Measurements from ENCODE around the gene SLC18A3.
A peak's percentile ranks its signal among the peaks of the same experiment; 100 is the strongest.

SLC18A3 gene

GRCh38 chr10:49613882-49614241 is 3.8 kb downstream of the SLC18A3 start, which contains the start of gene CHAT:
TSS of gene CHAT (plus strand) at chr10:49614037. CDS start at chr10:49614190, 153 bp downstream.
- TF ChIP-seq, protein P1, sequence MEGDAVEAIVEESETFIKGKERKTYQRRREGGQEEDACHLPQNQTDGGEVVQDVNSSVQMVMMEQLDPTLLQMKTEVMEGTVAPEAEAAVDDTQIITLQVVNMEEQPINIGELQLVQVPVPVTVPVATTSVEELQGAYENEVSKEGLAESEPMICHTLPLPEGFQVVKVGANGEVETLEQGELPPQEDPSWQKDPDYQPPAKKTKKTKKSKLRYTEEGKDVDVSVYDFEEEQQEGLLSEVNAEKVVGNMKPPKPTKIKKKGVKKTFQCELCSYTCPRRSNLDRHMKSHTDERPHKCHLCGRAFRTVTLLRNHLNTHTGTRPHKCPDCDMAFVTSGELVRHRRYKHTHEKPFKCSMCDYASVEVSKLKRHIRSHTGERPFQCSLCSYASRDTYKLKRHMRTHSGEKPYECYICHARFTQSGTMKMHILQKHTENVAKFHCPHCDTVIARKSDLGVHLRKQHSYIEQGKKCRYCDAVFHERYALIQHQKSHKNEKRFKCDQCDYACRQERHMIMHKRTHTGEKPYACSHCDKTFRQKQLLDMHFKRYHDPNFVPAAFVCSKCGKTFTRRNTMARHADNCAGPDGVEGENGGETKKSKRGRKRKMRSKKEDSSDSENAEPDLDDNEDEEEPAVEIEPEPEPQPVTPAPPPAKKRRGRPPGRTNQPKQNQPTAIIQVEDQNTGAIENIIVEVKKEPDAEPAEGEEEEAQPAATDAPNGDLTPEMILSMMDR (IDR thresholded peaks at IDR 0.05; ENCODE audit: insufficient read depth, low read length, poor library complexity, severe bottlenecking): no peak
- no peak for DNase-seq (ENCODE audit: extremely low read depth, insufficient read length)
- H3K4me3 ChIP-seq (replicated peaks; ENCODE audit: low read depth, low read length): no peak within 1 kb of the TSS
- peaks cover 7% of the 10 kb centered on the region for H3K27me3 ChIP-seq (replicated peaks; ENCODE audit: control insufficient read depth, insufficient read depth, low read length)
- no peaks in the 10 kb centered on the region for H3K36me3 ChIP-seq (ENCODE audit: control insufficient read depth, insufficient read depth, low read length)

DNA sequence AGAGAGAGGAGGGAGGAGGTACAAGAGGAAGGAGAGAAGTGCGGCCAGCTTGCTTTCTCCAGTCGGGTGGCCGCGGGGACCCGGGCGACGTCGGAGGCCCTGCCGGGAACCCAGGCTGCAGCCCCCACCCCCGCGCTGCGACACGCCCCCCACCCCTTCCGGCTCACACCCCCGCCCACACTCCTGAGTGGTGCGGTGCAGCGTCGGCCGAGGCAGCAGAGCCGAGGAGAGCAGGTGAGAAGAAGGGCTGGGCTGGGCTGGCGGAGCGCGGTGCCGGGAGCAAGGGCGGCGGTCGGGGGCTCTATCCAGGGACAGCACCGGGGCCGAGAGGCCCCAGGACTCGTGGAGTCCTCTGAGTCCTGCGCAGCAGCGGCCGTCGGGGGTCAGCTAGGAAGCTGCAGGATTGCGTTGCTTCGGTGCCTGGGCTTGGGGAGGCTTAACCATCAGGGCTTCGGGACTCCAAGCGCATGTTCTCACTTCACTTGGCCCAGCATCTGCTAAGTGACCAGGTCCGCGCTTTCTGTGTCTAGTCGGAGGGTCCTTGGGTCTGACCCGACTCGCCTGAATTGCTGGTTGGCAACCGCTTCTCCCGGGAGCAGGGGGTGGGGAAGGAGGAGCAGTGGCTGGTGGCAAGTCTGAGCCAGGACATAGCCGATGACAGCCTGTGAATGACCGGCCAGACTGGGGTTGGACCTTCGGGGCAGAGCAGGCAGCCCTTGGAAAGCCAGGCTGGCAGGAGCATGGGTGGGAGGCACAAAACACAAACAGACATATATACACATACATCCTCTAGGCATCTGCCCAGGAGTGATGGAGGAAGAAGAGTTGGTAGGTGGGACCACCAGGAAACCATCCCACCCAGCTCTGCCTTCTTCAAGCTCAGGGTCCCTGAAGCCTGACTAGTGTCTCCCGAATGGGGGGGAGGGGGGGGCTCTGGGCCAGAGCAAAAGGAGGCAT is 4.4 kb downstream of the SLC18A3 start:
- no peak overlapping the region for H3K4me3 ChIP-seq (replicated peaks; ENCODE audit: low read depth, low read length)
- TF ChIP-seq, protein P1 (IDR thresholded peaks at IDR 0.05; ENCODE audit: insufficient read depth, low read length, poor library complexity, severe bottlenecking): no peak
- peaks cover 7% of the 10 kb centered on the region for H3K27me3 ChIP-seq (replicated peaks; ENCODE audit: control insufficient read depth, insufficient read depth, low read length)
- no peak for DNase-seq (ENCODE audit: extremely low read depth, insufficient read length)
- H3K36me3 ChIP-seq (ENCODE audit: control insufficient read depth, insufficient read depth, low read length): no peaks in the 10 kb centered on the region

DNA sequence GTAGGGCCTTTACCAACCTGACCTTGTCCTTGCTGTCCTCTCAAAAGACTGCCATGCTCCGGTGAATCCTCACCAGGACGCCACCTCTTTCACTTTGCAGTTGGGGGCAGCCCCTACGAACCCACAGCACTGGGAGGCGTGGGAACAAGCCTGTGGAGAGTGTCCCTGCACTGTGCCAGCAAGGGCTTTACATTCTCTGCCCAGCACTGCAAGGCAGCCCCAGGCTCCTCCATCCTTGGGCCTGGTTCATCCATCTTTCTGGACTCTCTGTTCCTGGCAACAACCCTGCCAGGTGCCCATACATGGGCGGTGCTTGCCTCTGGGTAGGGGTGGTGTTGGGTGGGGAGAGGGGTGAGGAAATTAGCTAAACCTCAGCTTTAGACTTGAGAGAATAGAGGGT is 5.1 kb downstream of the SLC18A3 start:
- TF ChIP-seq, protein P1 (IDR thresholded peaks at IDR 0.05; ENCODE audit: insufficient read depth, low read length, poor library complexity, severe bottlenecking): no peak
- Histone ChIP-seq H3K4me3 (replicated peaks; ENCODE audit: low read depth, low read length) (no peak overlapping the region), H3K27me3 (replicated peaks; ENCODE audit: control insufficient read depth, insufficient read depth, low read length) (peaks cover 7% of the 10 kb centered on the region), H3K36me3 (ENCODE audit: control insufficient read depth, insufficient read depth, low read length) (no peaks in the 10 kb centered on the region)
- no peak for DNase-seq (ENCODE audit: extremely low read depth, insufficient read length)

GRCh38 chr10:49615721-49616120 is 5.6 kb downstream of the SLC18A3 start:
- Histone ChIP-seq H3K27me3 (replicated peaks; ENCODE audit: control insufficient read depth, insufficient read depth, low read length) (peaks cover 7% of the 10 kb centered on the region), H3K4me3 (replicated peaks; ENCODE audit: low read depth, low read length) (no peak overlapping the region), H3K36me3 (ENCODE audit: control insufficient read depth, insufficient read depth, low read length) (no peaks in the 10 kb centered on the region)
- no peak for DNase-seq (ENCODE audit: extremely low read depth, insufficient read length)
- TF ChIP-seq, protein P1 (IDR thresholded peaks at IDR 0.05; ENCODE audit: insufficient read depth, low read length, poor library complexity, severe bottlenecking): no peak

DNA sequence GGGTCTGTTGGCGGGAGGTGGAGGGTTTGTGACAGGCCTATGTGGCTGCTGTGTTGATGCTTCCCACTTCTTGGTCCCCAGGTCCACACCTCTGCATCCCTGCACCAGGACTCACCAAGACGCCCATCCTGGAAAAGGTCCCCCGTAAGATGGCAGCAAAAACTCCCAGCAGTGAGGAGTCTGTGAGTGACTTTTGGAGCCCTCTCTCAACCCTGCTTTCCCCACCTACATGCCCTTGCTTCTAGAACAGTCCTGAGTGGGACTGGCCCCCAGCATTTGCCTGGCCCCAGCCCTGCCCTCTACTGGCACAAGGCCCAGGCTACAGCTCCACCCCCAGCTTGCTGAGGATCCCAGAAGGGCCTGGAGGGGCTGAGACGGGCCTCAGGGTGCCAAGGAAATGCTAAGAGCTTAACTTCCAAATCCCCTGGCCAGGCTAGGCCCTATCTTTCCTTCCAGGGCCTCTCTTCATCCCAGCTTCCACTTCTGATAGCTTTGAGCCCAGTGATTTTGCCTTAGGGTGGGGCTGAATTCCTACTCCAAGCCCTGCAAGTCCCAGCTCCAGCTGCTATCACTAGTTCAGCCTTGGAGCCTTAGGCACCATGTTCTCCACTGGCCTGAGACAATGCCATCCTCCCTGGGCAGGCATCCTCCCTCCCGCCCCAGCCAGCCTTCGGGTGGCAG is 6.5 kb downstream of the SLC18A3 start:
- no peak overlapping the region for H3K4me3 ChIP-seq (replicated peaks; ENCODE audit: low read depth, low read length)
- DNase-seq (ENCODE audit: extremely low read depth, insufficient read length): no peak
- no peaks in the 10 kb centered on the region for H3K36me3 ChIP-seq (ENCODE audit: control insufficient read depth, insufficient read depth, low read length)
- TF ChIP-seq, protein P1 (IDR thresholded peaks at IDR 0.05; ENCODE audit: insufficient read depth, low read length, poor library complexity, severe bottlenecking): peak; percentile 28
- peaks cover 7% of the 10 kb centered on the region for H3K27me3 ChIP-seq (replicated peaks; ENCODE audit: control insufficient read depth, insufficient read depth, low read length)

Data from GM06990 (cell line).